SK-N-MC (cell line): ENCODE data around the gene NOXO1.
"Not testable (repeated sequence)": the region's sequence is repeated elsewhere in the genome, so short reads cannot be mapped to it uniquely, and the experiment has no call there.

ENCODE experiments used
- DNase-seq: peaks from one replicate; pipeline ENCODE4 v3.0.0-alpha.2; 2011; ENCODE audit warnings: low read depth, low spot score
- H3K27ac ChIP-seq: fragments of 200-600 bp; sonication (generic); 2 replicates; pipeline ENCODE4 v1.5.1; 2016; ENCODE audit warnings: mixed run types
- H3K36me3 ChIP-seq: fragments of 200-600 bp; sonication (generic); 2 replicates; pipeline ENCODE4 v1.6.1; 2017; ENCODE audit warnings: antibody characterized with exemption, low read length, mixed read lengths; ENCODE audit not compliant: insufficient read depth
- H3K4me3 ChIP-seq: fragments of 200-600 bp; sonication (generic); 2 replicates; pipeline ENCODE4 v1.5.1; 2016
- H3K9ac ChIP-seq: fragments of 200-600 bp; sonication (generic); 2 replicates; pipeline ENCODE4 v1.8.0; 2017; ENCODE audit warnings: mixed run types, mixed read lengths; ENCODE audit not compliant: insufficient read length
- H3K9me3 ChIP-seq: fragments of 200-600 bp; sonication (generic); 2 replicates; pipeline ENCODE4 v1.6.1; 2017; ENCODE audit warnings: low read depth, mild to moderate bottlenecking, antibody characterized with exemption, low read length, moderate library complexity, mixed read lengths
- EZH2 ChIP-seq: fragments of 200-600 bp; sonication (generic); IDR thresholded peaks from one replicate; pipeline ENCODE4 v1.6.1; 2017; ENCODE audit warnings: antibody characterized with exemption
- FOXP2 ChIP-seq: optimal IDR thresholded peaks from 2 replicates; pipeline ENCODE3; 2011; ENCODE audit warnings: mild to moderate bottlenecking, moderate library complexity; ENCODE audit not compliant: insufficient read depth; ENCODE audit errors: extremely low read length, control extremely low read depth
- POLR2AphosphoS5 ChIP-seq: IDR thresholded peaks from 2 replicates; pipeline ENCODE4 v1.6.1; 2012; ENCODE audit warnings: mild to moderate bottlenecking, low read depth, low read length, borderline replicate concordance

Gene NOXO1

DNA sequence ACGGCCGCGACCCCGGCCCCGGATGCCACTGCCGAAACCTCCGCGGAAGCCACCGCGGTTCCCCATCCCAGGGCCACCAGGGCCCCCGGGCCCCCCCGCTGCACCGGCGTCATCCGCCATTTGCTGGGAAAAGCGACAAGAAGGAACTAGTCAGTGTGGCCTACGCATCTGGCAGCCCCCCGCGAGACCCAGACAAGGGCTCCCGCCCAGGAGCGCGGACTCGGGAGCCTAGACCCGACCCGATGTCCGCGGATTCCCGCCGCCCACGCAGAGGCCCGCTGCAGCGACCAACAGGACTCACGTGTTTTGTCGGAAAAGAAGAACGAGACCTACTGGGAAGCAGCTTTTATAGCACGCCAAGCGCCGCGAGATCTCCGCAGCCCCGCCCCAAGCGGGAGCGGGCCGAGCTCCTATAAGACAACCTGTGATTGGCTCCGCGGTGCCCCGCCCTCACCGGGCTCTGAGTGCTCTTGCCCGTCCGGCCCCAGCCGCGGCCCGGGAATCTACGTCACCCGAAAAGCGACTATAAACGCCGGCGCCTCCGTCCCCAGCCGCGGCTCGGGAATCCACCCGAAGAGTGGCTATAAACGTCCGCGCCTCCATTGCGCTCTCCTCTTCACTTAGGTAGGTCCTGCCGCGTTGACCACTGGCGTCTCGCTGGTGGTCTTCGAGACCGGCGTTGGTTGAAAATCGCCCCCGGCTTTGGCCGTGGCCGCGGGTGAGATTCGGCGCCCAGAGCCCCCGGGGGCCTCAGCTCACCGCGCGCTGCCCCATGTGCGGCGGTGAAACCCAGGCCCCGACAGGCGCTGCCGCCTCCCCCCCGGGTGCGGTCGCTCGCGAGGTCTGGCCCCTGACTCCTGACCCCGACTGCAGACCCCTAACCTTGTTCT is 16.5 kb downstream of the NOXO1 start, which contains the start of gene RPS2:
Gene RPS2, minus strand, starts transcription at position 321 of the 890 bp plus-strand sequence. Its CDS starts 201 bp downstream, at position 120.
- peak within 1 kb of the TSS; percentile 95 for H3K9ac ChIP-seq
- no peaks in the 10 kb centered on the region for H3K9me3 ChIP-seq
- H3K36me3 ChIP-seq = peaks cover 27% of the 10 kb centered on the region
- DNase-seq = peak; percentile 94
- peak within 1 kb of the TSS; percentile 94 for H3K27ac ChIP-seq
- TF ChIP-seq POLR2AphosphoS5 (peak; percentile 100), EZH2 (no peak), FOXP2 (no peak)
- H3K4me3 ChIP-seq = peak within 1 kb of the TSS; percentile 94

DNA sequence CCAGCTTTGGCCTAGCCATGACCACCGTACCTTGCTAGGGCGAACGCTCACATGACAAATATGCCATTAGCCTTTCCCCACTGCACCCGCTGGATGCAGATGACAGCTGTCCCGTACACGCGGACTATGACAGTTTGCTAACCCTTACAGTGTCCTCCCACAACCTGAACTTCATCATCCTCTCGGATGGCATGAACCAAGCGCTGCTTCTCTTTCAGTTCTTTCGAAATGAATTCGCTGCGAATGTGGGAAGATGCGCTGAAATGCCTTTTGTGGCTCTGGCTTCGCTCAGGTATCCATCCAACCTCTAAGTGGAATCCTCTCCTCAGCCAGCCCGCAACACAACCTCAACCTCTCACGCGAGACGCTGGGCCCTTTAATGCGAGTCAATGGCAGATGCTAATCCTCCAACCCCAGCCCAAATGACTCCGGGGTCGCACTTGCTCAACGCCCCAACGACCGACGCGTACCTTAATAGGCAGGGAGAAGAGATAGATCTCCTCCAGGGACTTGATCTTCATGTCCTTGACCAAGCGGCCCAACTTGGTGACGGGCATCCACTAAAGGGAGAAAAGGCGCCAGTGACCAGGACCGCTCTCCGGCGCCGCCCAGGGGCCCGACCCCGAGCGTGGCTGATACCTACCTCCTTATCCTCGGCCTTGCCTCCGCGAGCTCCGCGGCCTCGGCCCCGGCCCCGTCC is 17.3 kb downstream of the NOXO1 start:
- H3K36me3 ChIP-seq = peaks cover 27% of the 10 kb centered on the region

DNA sequence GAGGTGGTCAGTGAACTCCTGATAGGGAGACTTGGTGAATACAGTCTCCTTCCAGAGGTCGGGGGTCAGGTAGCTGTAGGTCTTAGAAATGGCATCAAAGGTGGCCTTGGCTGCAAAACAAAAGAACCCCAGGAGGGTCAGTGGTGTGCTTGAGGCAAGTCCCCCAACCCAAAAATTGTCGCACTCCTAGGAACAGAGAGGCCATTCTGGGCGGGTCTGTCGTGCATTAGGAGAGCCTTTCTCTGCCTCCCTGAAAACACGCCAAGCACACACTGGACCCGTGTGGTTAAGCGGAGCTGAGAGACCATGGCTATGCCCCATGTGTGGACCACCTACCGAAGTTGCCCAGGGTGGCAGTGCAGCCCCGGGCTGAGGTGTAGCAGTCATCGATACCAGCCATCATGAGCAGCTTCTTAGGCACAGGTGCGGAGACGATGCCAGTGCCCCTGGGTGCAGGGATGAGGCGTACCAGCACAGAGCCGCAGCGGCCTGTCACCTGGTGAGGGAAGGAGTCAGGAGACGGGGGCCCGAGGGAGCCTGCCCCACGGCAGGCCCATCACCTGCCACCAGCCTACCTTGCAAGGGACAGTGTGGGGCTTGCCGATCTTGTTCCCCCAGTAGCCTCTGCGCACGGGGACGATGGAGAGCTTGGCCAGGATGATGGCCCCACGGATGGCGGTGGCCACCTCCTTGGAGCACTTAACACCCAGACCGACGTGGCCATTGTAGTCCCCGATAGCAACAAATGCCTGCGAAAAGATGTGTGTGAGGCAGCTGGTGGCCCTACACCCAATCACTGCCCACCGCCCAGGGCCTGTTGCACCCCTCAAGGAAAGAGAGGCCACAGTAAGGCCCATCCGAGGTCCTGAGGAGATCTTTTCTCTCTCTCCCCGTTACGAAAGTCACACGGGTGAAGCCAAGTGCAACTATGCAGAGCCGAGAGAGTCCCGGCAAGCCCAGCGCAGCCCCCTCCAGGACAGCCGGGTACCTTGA is 18.8 kb downstream of the NOXO1 start:
- H3K9me3 ChIP-seq, DNase-seq: not testable (repeated sequence)
- Histone ChIP-seq H3K36me3 (peaks cover 27% of the 10 kb centered on the region), H3K9ac (peak overlapping the region; percentile 95), H3K27ac (peak overlapping the region; percentile 94), H3K4me3 (peak overlapping the region; percentile 94)

More for the DNA sequence above, 17.3 kb downstream of the NOXO1 start:
- TF ChIP-seq POLR2AphosphoS5 = no peak; the same call in 1 of the 2 replicates
- no peak for TF ChIP-seq EZH2
- no peak for TF ChIP-seq FOXP2
- H3K9ac ChIP-seq = peak overlapping the region; percentile 95
- no peaks in the 10 kb centered on the region for H3K9me3 ChIP-seq
- H3K4me3 ChIP-seq = peak overlapping the region; percentile 94
- no peak for DNase-seq
- H3K27ac ChIP-seq = peak overlapping the region; percentile 94

DNA sequence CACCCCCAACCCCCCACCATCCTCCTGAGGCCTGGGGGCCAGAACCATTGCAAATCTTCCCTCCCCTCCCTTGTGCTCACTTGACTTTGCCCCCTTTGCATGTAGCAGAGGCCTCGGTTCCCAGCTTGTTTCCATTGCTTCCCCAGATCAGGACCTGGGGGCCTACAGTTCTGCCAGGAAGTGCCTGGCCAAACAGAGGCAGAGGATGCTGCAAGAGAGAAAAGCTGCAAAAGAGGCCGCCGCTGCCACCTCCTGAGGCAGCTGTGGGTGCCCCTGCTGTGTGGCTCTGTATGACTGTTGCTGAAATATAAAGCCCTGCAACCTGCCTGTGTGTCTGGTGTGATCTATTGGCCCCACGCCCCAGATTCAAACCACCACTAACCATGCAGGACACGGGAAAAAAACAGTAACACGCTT is 19.6 kb downstream of the NOXO1 start:
- Histone ChIP-seq H3K9ac (no peak overlapping the region), H3K36me3 (peaks cover 27% of the 10 kb centered on the region), H3K4me3 (peak overlapping the region; percentile 94), H3K27ac (peak overlapping the region; percentile 57), H3K9me3 (no peaks in the 10 kb centered on the region)
- DNase-seq = no peak
- TF ChIP-seq FOXP2 = no peak

DNA sequence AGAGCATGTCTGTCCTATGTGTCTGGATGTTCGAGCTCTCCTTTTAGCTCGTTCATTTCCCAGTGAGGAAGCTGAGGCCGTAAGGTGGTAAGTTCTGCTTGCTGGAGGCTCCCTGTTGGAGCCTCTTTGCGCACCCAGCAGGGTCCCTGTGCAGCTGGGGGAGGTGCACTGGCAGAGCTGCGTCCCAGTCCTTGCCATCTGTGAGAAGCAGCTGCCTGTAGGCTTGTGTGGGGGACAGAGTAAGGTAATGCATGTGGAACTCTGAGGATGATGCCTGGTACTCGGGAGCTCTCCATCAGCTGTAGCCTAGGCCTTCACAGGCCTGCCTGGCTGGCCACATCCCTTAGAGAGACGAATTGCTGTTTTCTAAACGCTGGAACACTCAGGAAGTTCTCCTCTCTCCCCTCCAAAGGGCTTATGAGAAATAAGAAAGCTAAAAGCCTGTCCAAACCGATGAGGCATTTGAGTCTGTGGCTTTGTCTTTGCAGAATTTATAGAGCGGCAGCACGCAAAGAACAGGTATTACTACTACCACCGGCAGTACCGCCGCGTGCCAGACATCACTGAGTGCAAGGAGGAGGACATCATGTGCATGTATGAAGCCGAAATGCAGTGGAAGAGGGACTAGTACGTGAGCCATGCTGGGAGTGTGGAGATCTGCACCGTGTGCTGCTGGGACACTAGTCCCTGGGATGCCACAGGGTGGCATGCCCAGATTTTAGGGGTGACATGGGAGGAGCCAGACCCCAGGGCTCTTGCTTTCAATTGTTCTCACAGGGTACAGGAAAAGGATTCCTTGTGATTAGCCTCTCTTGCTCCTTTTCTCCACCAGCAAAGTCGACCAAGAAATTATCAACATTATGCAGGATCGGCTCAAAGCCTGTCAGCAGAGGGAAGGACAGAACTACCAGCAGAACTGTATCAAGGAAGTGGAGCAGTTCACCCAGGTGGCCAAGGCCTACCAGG is 20.3 kb downstream of the NOXO1 start:
- H3K27ac ChIP-seq = peak overlapping the region; percentile 68
- TF ChIP-seq FOXP2 = no peak
- TF ChIP-seq POLR2AphosphoS5 = peak; percentile 68
- H3K9ac ChIP-seq = peak overlapping the region; percentile 94
- peaks cover 27% of the 10 kb centered on the region for H3K36me3 ChIP-seq
- peak overlapping the region; percentile 98 for H3K4me3 ChIP-seq
- no peak for DNase-seq
- H3K9me3 ChIP-seq = no peaks in the 10 kb centered on the region

DNA sequence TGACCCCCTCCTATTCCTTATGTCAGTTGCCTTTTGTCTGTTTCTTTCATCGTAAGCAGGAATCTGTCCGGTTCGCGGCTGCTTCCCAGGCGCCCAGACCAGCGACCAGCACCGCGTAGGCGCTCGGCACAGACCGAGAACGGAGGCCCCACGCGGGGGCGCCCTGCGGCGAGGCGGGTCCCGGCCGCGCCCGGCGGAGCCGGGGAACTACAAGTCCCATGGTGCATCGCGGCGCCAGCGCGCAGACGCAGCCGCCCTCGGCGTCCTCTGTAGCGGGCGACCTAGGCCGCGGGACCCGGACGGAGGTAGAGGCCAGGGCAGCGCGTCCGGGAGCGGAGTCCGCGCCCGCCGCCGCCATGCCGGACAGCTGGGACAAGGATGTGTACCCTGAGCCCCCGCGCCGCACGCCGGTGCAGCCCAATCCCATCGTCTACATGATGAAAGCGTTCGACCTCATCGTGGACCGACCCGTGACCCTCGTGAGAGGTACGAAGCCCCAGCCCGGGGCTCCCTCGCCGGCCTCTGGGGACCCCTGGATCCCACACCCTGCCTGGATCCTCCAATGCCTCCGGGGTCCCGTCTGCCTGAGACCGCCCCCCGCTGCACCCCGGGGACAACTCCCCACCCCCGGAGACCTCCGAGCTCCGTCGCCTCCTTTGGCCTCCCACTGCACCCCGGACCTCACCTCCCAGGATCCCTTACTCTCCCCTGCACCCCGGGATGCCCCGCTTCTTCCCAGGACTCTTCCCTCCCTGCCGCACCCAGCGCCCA is 21.8 kb downstream of the NOXO1 start, which contains the start of gene NDUFB10:
Gene NDUFB10, plus strand, starts transcription at position 270 of the 771 bp plus-strand sequence. Its CDS starts 87 bp downstream, at position 357.
- DNase-seq = no peak
- no peaks in the 10 kb centered on the region for H3K9me3 ChIP-seq
- H3K9ac ChIP-seq = peak within 1 kb of the TSS; percentile 94
- H3K36me3 ChIP-seq = peaks cover 27% of the 10 kb centered on the region
- TF ChIP-seq EZH2 (no peak), FOXP2 (no peak), POLR2AphosphoS5 (peak; percentile 85; the same call in 1 of the 2 replicates)
- peak within 1 kb of the TSS; percentile 70 for H3K27ac ChIP-seq
- H3K4me3 ChIP-seq = peak within 1 kb of the TSS; percentile 98
